GM18870 (cell line): ENCODE results near the gene LMLN.
"Not testable (repeated sequence)": the region's sequence is repeated elsewhere in the genome, so short reads cannot be mapped to it uniquely, and the experiment has no call there.

Experiments
- ATAC-seq: cut with Tn5 transposase; IDR thresholded peaks from one replicate; pipeline ENCODE4 v1.9.1; 2021; ENCODE audit warnings: moderate library complexity; ENCODE audit not compliant: unreplicated experiment

LMLN gene

DNA sequence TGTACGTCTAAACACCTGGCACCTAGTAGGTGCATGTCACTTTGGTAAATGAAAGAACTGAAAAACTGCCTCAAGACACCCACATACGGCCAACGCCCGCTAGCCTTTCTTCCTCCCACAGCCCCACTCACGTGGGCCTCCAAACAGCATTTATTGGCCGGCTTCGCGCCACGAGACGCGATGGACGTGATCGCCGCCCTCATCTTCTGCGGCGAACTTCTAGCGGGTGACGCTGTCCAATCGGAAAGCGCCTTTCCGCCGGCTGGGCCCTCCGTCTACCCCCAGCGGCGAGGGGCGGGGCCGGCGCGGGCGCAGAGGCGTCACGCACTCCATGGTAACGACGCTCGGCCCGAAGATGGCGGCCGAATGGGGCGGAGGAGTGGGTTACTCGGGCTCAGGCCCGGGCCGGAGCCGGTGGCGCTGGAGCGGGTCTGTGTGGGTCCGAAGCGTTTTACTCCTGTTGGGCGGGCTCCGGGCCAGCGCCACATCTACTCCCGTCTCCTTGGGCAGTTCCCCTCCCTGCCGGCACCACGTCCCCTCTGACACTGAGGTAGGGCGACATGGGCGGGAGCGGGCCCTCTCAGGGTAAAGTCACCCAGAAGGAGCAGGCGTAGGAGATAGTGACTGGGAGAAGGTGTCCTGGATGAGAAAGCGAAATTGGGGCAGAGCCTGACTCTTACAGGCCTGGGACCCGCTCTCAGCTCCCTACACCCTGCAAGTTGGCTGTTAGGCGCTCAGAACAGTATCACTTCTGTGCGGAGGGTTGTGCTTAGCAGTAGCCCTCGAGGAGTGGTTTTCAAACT, at the start of gene LMLN:
Gene LMLN (plus strand): TSS at position 327 of the 803 bp plus-strand sequence. CDS start 29 bp downstream, at position 356.
- peak; percentile 92 for ATAC-seq

- ATAC-seq, result no peak
These were observed 47.1 kb upstream of the LMLN start for GRCh38 chr3:197912741-197913476.

DNA sequence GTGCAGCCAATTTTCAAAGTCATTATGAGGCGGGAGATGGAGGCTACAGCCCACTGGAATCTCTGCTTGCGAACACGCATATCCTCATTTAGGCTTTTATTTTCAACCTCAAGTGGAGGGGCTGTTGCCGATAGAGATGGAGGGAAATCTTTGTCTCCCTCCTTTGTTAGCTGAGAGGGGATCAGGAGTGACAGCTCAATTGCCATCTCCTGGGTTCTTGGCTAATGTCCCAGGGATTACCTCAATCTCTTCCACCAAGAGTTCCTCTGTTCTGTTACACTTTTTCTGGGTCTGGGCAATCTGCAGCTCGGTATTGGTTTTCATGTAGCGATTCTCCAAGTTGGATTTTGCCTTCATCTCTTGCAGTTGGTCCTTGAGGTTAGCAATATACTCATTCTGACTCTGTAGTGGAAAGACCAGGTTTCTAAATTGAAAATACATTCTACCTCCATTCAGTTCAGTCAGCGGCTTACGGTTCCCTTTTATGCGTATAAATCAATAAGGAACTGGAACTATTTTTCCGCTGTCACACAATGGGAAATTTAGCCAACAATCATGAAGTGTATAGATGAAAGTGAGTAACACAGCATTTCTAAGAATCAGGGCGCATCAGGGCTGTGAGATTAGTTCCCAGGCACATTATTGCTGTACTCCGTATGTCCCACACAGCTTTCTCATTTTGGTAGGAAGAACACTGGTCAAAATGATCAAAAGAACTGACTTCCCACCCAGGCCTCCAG, 46.2 kb upstream of the LMLN start:
- ATAC-seq, result no peak

GRCh38 chr3:197921429-197922275, 38.4 kb upstream of the LMLN start:
- not testable (repeated sequence) for ATAC-seq

- ATAC-seq, result no peak
These were observed 33.6 kb upstream of the LMLN start for GRCh38 chr3:197926418-197926817.

DNA sequence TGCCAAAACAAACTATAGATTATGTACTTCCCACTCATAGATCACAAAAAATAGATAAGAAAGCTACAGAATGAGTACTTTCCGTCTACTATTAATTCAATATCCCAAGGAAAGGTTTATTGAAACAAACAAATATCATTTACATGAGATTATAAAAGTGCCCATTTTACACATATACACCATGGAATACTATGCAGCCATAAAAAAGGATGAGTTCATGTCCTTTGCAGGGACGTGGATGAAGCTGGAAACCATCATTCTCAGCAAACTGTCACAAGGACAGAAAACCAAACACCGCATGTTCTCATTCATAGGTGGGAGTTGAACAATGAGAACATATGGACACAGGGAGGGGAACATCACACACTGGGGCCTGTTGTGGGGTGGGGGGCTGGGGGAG, 32.4 kb upstream of the LMLN start:
- ATAC-seq, result not testable (repeated sequence)

DNA sequence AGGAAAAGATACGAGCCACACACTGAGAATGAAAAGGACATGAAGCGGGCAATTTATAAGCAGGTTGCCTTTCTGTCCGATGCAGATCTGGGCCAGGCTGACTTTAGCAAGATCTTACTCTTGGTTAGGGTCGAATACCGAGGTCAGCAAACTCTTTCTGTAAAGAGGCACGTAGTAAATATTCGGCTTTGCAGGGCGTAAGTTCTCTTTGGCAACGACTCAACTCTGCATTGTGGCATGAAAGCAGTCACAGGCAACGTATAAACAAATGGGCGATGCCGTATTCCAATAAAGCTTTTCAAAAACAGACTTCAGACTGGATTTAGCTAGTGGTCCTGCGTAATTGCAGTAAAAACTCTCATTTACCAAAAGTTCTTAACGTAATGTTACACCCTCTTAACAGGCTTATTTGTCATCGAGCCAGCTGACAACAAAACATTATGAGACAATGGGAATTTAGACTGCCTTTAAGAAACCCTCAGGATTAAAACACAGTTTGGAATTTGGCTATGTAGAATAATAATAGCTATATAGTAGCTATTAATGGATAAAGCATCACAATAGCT, 23.1 kb upstream of the LMLN start:
- ATAC-seq, result no peak

- no peak for ATAC-seq
These were observed 19.2 kb upstream of the LMLN start for GRCh38 chr3:197940745-197941384.

DNA sequence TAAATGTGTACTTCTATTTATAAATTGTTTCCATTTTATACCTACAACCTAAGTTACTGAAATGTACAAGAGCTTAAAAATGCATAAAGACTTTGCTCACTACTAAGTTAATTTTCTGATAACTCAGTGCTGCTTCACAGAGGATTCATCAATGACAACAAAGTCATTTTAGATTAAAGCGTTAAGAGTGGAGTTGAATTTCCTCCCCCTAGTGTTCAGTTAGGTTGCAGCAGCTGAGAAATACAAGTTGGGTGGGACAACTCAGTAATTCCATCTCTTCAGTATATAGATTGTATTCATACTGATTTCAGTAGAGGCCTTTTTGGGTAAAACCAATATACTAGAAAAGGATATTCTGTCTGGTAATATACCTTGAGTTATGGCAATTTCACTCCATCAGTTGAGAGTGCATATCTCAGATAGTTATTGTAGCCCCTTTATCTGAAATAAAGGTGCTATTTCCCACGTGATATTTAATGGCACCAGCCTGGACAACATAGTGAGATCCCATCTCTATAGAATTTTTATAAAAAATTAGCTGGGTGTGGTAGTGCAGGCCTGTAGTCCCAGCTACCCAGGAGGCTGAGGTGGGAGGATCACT, 17.0 kb upstream of the LMLN start:
- peak; percentile 64 for ATAC-seq

- no peak for ATAC-seq
These were observed 10.7 kb upstream of the LMLN start for GRCh38 chr3:197949191-197949777.

GRCh38 chr3:197949778-197950676, 10.0 kb upstream of the LMLN start, which contains the start of gene RPL35A:
Gene RPL35A (plus strand): TSS chr3:197950190. CDS start chr3:197950968, 778 bp downstream.
- peak; percentile 92 for ATAC-seq

DNA sequence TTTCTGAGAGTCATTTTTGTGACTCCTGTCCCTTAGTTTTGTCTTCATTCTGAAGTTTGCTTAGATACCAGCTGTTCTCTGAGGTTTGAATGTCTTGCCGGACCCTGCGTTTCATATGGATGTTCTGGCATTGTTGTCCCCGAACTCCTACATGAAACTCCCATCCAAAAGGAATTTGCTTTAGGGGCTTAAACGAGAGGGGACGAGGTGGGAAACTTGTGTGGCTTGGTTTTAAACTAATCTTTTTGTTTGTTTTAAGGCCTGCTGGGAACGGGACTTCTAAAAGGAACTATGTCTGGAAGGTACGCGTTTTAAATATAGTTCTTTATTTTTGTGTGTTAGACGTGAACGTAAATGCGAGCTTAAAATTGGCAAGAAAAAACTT, 9.3 kb upstream of the LMLN start:
- ATAC-seq, result no peak

- ATAC-seq, result no peak
These were observed 8.5 kb upstream of the LMLN start for GRCh38 chr3:197951392-197951990.

DNA sequence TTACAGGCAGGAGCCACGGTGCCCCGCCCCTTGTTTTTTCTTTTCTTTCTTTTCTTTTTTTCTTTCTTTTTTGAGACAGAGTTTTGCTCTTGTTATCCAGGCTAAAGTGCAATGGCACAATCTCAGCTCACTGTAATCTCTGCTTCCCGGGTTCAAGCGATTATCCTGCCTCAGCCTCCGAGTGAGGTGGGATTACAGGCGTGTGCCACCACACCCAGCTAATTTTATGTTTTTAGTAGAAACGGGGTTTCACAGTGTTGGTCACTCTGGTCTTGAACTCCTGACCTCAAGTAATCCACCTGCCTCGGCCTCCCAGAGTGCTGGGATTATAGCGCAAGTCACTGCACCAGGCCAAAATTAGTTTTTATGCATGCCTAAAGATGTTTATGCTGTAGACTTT, 7.6 kb upstream of the LMLN start:
- no peak for ATAC-seq

DNA sequence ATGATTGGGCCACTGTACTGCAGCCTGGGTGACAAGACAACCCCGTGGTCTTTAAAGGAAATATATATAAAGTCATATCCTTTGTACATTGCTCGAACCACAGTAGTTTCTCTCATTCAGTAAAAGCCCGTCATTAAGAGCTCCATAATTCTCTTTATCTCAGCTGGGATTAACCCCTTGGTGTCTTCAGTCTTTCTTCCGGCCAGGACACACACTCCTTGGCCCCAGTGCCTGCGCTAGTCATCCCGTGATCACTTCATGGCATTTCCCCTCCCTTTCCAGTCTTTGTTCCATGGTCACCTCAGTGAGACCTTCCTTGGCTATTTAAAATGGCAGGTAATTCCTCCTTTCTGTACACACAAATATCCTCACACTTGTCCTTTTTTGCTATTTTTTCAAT, 6.7 kb upstream of the LMLN start:
- ATAC-seq, result no peak

DNA sequence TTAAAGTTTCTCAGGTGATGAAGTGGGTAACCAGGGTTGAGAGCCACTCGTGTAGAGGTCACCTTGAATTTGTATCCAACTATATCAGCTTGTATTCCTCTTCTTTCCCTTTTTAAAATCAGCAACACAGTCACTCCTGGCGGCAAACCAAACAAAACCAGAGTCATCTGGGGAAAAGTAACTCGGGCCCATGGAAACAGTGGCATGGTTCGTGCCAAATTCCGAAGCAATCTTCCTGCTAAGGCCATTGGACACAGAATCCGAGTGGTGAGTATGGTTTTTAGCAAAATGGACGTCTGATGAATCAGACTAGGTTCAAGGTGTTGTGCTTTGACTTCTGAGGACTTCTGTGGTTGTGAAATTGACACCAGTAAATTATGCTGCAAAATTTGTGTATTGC, 6.1 kb upstream of the LMLN start:
- no peak for ATAC-seq

- no peak for ATAC-seq
These were observed 4.0 kb upstream of the LMLN start for GRCh38 chr3:197955892-197956477.
